Neural cell (in vitro differentiated cells): Measurements from ENCODE around the gene UBE2H. TPM values are rescaled to one million over a fixed set of nuclear protein-coding genes. Genes with fewer than 3 reads are reported as not detected.

ENCODE experiments used
- H2AFZ ChIP-seq: fragments of 200-600, 300-800 bp; sonication (generic), shearing (Covaris generic); 2 replicates; pipeline ENCODE4 v1.6.0; 2014; ENCODE audit warnings: low read depth, mild to moderate bottlenecking, antibody characterized with exemption, low read length, moderate library complexity
- H3F3A ChIP-seq: fragments of 200-600 bp; shearing (Covaris generic); 2 replicates; pipeline ENCODE4 v1.6.1; 2016; ENCODE audit warnings: mild to moderate bottlenecking, moderate library complexity, mixed read lengths, antibody characterized with exemption, low read length; ENCODE audit not compliant: insufficient read depth, poor library complexity, severe bottlenecking
- H3K27ac ChIP-seq: fragments of 200-600, 300-800 bp; sonication (generic), shearing (Covaris generic); 2 replicates; pipeline ENCODE4 v1.5.1; 2014; ENCODE audit warnings: mild to moderate bottlenecking, low read length, moderate library complexity
- H3K27me3 ChIP-seq: fragments of 300-800, 200-600 bp; sonication (generic), shearing (Covaris generic); 2 replicates; pipeline ENCODE4 v1.6.0; 2014; ENCODE audit warnings: mild to moderate bottlenecking, low read depth, low read length, moderate library complexity; ENCODE audit not compliant: insufficient read depth
- H3K36me3 ChIP-seq: fragments of 300-800, 200-600 bp; sonication (generic), shearing (Covaris generic); 2 replicates; pipeline ENCODE4 v1.5.1; 2014; ENCODE audit warnings: mild to moderate bottlenecking, antibody characterized with exemption, low read length, moderate library complexity; ENCODE audit not compliant: insufficient read depth
- H3K4me2 ChIP-seq: fragments of 300-800, 200-600 bp; sonication (generic), shearing (Covaris generic); 2 replicates; pipeline ENCODE4 v1.6.0; 2014; ENCODE audit warnings: mild to moderate bottlenecking, low read length
- H3K4me3 ChIP-seq: fragments of 300-800, 200-600 bp; sonication (generic), shearing (Covaris generic); 2 replicates; pipeline ENCODE4 v1.5.1; 2014; ENCODE audit warnings: mild to moderate bottlenecking, low read length, moderate library complexity
- H3K79me2 ChIP-seq: fragments of 200-600 bp; shearing (Covaris generic); replicated peaks from 2 replicates; pipeline ENCODE4 v1.6.0; 2014; ENCODE audit warnings: mild to moderate bottlenecking, low read length, moderate library complexity; ENCODE audit not compliant: insufficient read depth
- H3K9ac ChIP-seq: fragments of 300-800, 200-600 bp; sonication (generic), shearing (Covaris generic); 2 replicates; pipeline ENCODE4 v1.6.1; 2016; ENCODE audit warnings: mild to moderate bottlenecking, low read length, mixed read lengths
- H3K9me2 ChIP-seq: fragments of 200-600 bp; shearing (Covaris generic); 2 replicates; pipeline ENCODE4 v1.6.1; 2016; ENCODE audit warnings: mild to moderate bottlenecking, low read length, mixed read lengths; ENCODE audit not compliant: insufficient read depth
- H3K9me3 ChIP-seq: fragments of 200-600, 300-800 bp; sonication (generic), shearing (Covaris generic); 2 replicates; pipeline ENCODE4 v1.6.1; 2016; ENCODE audit warnings: mild to moderate bottlenecking, mixed run types, low read length, moderate library complexity, mixed read lengths
- H4K20me1 ChIP-seq: fragments of 200-600 bp; shearing (Covaris generic); 2 replicates; pipeline ENCODE4 v1.6.1; 2016; ENCODE audit warnings: mild to moderate bottlenecking, mixed run types; ENCODE audit not compliant: insufficient read depth
- EP300 ChIP-seq: fragments of 450-650 bp; conservative IDR thresholded peaks from 2 replicates; pipeline ENCODE4 v1.6.1; 2014; ENCODE audit warnings: antibody characterized with exemption, mild to moderate bottlenecking, moderate library complexity; ENCODE audit not compliant: poor library complexity, severe bottlenecking
- EZH2 ChIP-seq: fragments of 200-600, 300-800 bp; shearing (Covaris generic), sonication (generic); IDR thresholded peaks from 2 replicates; pipeline ENCODE4 v1.6.1; 2014; ENCODE audit warnings: antibody characterized with exemption, low read length, borderline replicate concordance, mild to moderate bottlenecking; ENCODE audit not compliant: insufficient read depth, poor library complexity, severe bottlenecking
- POLR2AphosphoS5 ChIP-seq: IDR thresholded peaks from 2 replicates; pipeline ENCODE4 v1.6.1; 2012
- RAD21 ChIP-seq: fragments of 450-650 bp; conservative IDR thresholded peaks from 2 replicates; pipeline ENCODE4 v1.6.1; 2014; ENCODE audit warnings: antibody characterized with exemption, mild to moderate bottlenecking, moderate library complexity
- REST ChIP-seq: IDR thresholded peaks from 2 replicates; pipeline ENCODE4 v1.6.1; 2012; ENCODE audit warnings: borderline replicate concordance
- polyA plus RNA-seq: library from polyadenylated mRNA; depleted of rRNA; stranded (reverse); fragments of >200 nt; gene quantifications from 2 replicates; pipeline ENCODE4 v1.2.3, GENCODE V29; 2014
- small RNA-seq, 3 experiments: library from RNA; depleted of rRNA; stranded (forward); fragments of <200 nt; gene quantifications; one replicate each; pipeline ENCODE3, GENCODE V24; 2012

Gene UBE2H
- polyA plus RNA-seq, 1 donor from 2014 or later: 96.1 TPM

- Histone ChIP-seq H3K27ac (no peak overlapping the region), H3F3A (no peaks in the 10 kb centered on the region), H3K4me2 (no peak overlapping the region), H2AFZ (no peak overlapping the region), H3K4me3 (no peak overlapping the region), H3K27me3 (peaks cover 97% of the 10 kb centered on the region), H3K79me2 (no peaks in the 10 kb centered on the region), H3K9me2 (no peaks in the 10 kb centered on the region), H3K9ac (no peak overlapping the region), H3K9me3 (peaks cover 4% of the 10 kb centered on the region), H3K36me3 (no peaks in the 10 kb centered on the region), H4K20me1 (no peaks in the 10 kb centered on the region)
- TF ChIP-seq POLR2AphosphoS5 (no peak), RAD21 (no peak), EZH2 (peak; percentile 89)
Measured at GRCh38 chr7:129782818-129783583, 169.8 kb downstream of the UBE2H start.

GRCh38 chr7:129781928-129782817 is 170.6 kb downstream of the UBE2H start:
- no peak for TF ChIP-seq REST
- TF ChIP-seq EZH2: peak; percentile 69
- H3K9me2 ChIP-seq: no peaks in the 10 kb centered on the region
- no peak overlapping the region for H3K27ac ChIP-seq
- H3K4me3 ChIP-seq: peak overlapping the region; percentile 23
- H3K9ac ChIP-seq: no peak overlapping the region
- no peaks in the 10 kb centered on the region for H4K20me1 ChIP-seq
- no peak overlapping the region for H3K4me2 ChIP-seq
- peaks cover 100% of the 10 kb centered on the region for H3K27me3 ChIP-seq
- peaks cover 4% of the 10 kb centered on the region for H3K9me3 ChIP-seq
- no peaks in the 10 kb centered on the region for H3K36me3 ChIP-seq
- no peaks in the 10 kb centered on the region for H3K79me2 ChIP-seq
- H2AFZ ChIP-seq: no peak overlapping the region
- H3F3A ChIP-seq: no peaks in the 10 kb centered on the region

- Histone ChIP-seq H4K20me1 (no peaks in the 10 kb centered on the region), H2AFZ (no peak overlapping the region), H3K4me3 (peak overlapping the region; percentile 23), H3K4me2 (no peak overlapping the region), H3K36me3 (no peaks in the 10 kb centered on the region), H3K79me2 (no peaks in the 10 kb centered on the region), H3F3A (no peaks in the 10 kb centered on the region), H3K9me3 (peaks cover 4% of the 10 kb centered on the region), H3K9me2 (no peaks in the 10 kb centered on the region), H3K9ac (no peak overlapping the region), H3K27me3 (peaks cover 100% of the 10 kb centered on the region), H3K27ac (no peak overlapping the region)
- peak; percentile 70 for TF ChIP-seq EZH2
- TF ChIP-seq EP300: no peak
Measured at GRCh38 chr7:129780974-129781927, 171.5 kb downstream of the UBE2H start.

Small RNAs within 50 kb of the gene (small RNA-seq; reads per million reads assigned to genes)
- gene RF00019: 0 to 1.2 (median 0) reads per million in 3 experiments

Other genes starting within 250 kb of the UBE2H start
- gene ZC3HC1, start 98.4 kb upstream of the UBE2H start, polyA plus RNA-seq: 26.6 and 27.5 TPM in 2 replicates
- 59.1 and 67.0 TPM in 2 replicates for gene KLHDC10, start 117.6 kb upstream of the UBE2H start, polyA plus RNA-seq